Measurements from ENCODE around the gene ANKFN1.

The ANKFN1 gene

DNA sequence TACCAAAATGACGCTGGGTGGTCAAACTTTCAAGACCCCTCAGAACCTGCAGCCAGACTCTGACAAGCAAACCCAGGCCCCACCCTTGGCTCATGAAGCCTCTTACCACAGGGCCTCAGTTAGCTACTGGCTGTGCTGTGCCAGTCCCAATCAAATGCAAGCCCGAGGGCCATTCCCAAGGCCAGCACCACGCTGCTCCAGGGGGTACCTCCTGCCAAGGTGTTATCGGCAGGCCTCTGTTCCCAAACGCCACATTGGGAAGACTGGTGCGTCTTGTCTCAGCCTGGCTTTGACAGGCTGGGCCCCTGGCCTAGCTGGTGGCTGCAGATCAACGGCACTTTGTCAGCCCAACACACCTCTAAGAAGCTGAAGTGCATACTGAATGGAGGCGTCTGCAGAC lies 404.4 kb downstream of the ANKFN1 start:
- no peaks in the 10 kb centered on the region for H3K4me1 ChIP-seq (ENCODE audit: low read depth, poor library complexity, severe bottlenecking)
- no peaks in the 10 kb centered on the region for H3K79me2 ChIP-seq (ENCODE audit: insufficient read depth, low read depth)
- no peak overlapping the region for H3K27ac ChIP-seq
- H3K4me2 ChIP-seq: no peak overlapping the region
- H3K36me3 ChIP-seq (ENCODE audit: insufficient read depth): no peaks in the 10 kb centered on the region
- TF ChIP-seq, protein P1, sequence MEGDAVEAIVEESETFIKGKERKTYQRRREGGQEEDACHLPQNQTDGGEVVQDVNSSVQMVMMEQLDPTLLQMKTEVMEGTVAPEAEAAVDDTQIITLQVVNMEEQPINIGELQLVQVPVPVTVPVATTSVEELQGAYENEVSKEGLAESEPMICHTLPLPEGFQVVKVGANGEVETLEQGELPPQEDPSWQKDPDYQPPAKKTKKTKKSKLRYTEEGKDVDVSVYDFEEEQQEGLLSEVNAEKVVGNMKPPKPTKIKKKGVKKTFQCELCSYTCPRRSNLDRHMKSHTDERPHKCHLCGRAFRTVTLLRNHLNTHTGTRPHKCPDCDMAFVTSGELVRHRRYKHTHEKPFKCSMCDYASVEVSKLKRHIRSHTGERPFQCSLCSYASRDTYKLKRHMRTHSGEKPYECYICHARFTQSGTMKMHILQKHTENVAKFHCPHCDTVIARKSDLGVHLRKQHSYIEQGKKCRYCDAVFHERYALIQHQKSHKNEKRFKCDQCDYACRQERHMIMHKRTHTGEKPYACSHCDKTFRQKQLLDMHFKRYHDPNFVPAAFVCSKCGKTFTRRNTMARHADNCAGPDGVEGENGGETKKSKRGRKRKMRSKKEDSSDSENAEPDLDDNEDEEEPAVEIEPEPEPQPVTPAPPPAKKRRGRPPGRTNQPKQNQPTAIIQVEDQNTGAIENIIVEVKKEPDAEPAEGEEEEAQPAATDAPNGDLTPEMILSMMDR (conservative IDR thresholded peaks at IDR 0.05; ENCODE audit: low read depth, low read length): no peak
- H3K9ac ChIP-seq: no peak overlapping the region
- H3K4me3 ChIP-seq (IDR thresholded peaks at IDR 0.05; ENCODE audit: insufficient read depth, low read depth, low read length): no peak overlapping the region
- no peaks in the 10 kb centered on the region for H3K27me3 ChIP-seq (ENCODE audit: insufficient read depth, low read depth)
- H2AFZ ChIP-seq (ENCODE audit: low read depth): no peak overlapping the region
- no peaks in the 10 kb centered on the region for H4K20me1 ChIP-seq (ENCODE audit: insufficient read depth)

- H3K27ac ChIP-seq: no peak overlapping the region
- H3K79me2 ChIP-seq (ENCODE audit: insufficient read depth, low read depth): no peaks in the 10 kb centered on the region
- H3K4me3 ChIP-seq (IDR thresholded peaks at IDR 0.05; ENCODE audit: insufficient read depth, low read depth, low read length): no peak overlapping the region
- no peaks in the 10 kb centered on the region for H3K36me3 ChIP-seq (ENCODE audit: insufficient read depth)
- H4K20me1 ChIP-seq (ENCODE audit: insufficient read depth): no peaks in the 10 kb centered on the region
- H3K4me1 ChIP-seq (ENCODE audit: low read depth, poor library complexity, severe bottlenecking): no peaks in the 10 kb centered on the region
- no peaks in the 10 kb centered on the region for H3K27me3 ChIP-seq (ENCODE audit: insufficient read depth, low read depth)
- TF ChIP-seq, protein P1 (conservative IDR thresholded peaks at IDR 0.05; ENCODE audit: low read depth, low read length): no peak
- no peak overlapping the region for H3K4me2 ChIP-seq
- H2AFZ ChIP-seq (ENCODE audit: low read depth): no peak overlapping the region
- H3K9ac ChIP-seq: no peak overlapping the region
Measured at GRCh38 chr17:56558088-56558487, 404.8 kb downstream of the ANKFN1 start.

All from KMS-11 (cell line).